ENCODE data around the gene EP400.

GRCh38 chr12:131994589-131994988, 44.8 kb downstream of the EP400 start:
- no peak for TF ChIP-seq CTCF (conservative IDR thresholded peaks at IDR 0.05; ENCODE audit: low read depth, low read length)
- TF ChIP-seq POLR2A (IDR thresholded peaks at IDR 0.05; ENCODE audit: low read depth, low read length) = no peak
- TF ChIP-seq, protein P1, sequence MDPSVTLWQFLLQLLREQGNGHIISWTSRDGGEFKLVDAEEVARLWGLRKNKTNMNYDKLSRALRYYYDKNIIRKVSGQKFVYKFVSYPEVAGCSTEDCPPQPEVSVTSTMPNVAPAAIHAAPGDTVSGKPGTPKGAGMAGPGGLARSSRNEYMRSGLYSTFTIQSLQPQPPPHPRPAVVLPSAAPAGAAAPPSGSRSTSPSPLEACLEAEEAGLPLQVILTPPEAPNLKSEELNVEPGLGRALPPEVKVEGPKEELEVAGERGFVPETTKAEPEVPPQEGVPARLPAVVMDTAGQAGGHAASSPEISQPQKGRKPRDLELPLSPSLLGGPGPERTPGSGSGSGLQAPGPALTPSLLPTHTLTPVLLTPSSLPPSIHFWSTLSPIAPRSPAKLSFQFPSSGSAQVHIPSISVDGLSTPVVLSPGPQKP (IDR thresholded peaks at IDR 0.05; ENCODE audit: borderline replicate concordance, low read depth, low read length) = no peak
- no peak for TF ChIP-seq CEBPB (IDR thresholded peaks at IDR 0.05; ENCODE audit: low read depth, low read length)
- no peak for TF ChIP-seq USF2 (IDR thresholded peaks at IDR 0.05; ENCODE audit: low read depth, low read length)
- TF ChIP-seq FOS (IDR thresholded peaks at IDR 0.05; ENCODE audit: low read depth, low read length) = no peak
- TF ChIP-seq MAFK (IDR thresholded peaks at IDR 0.05; ENCODE audit: low read depth, low read length) = no peak
- no peak for TF ChIP-seq RFX5 (IDR thresholded peaks at IDR 0.05; ENCODE audit: low read depth, low read length)
